GM19238 (cell line): Measurements from ENCODE around the gene ZNF554.
"Not testable (repeated sequence)": the region's sequence is repeated elsewhere in the genome, so short reads cannot be mapped to it uniquely, and the experiment has no call there.

Experiments
- DNase-seq: peaks from one replicate; pipeline ENCODE4 v3.0.0; 2011; ENCODE audit warnings: low spot score; ENCODE audit not compliant: insufficient read length

Gene ZNF554

DNA sequence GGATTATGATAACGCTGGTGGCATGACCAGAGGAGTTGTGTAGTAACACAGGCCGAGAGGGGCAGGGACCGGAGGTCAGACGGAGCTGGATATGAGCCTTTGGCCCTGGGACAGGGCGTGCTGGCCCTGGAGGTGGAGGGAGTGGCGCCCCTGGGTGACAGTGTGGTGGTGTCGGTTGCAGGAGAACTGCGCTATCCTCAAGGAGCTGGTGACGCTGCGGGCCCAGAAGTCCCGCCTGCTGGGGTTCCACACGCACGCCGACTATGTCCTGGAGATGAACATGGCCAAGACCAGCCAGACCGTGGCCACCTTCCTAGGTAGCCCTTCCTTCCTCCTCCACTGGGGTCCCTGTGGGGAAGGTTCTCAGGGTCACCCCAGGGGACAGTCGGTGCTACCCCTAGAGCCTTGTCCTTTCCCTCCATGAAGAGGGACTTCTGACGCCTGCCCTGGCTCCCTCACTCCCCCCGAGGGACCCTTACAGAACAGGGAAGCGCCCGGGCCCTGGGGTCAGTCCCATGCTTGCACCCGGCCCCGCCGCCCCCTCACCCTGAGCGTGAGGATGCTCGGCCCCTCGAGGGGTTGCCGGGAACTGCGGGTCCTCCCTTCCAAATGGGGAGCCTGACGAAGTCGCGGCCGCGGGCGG, 12.8 kb upstream of the ZNF554 start:
- DNase-seq = peak; percentile 1

DNA sequence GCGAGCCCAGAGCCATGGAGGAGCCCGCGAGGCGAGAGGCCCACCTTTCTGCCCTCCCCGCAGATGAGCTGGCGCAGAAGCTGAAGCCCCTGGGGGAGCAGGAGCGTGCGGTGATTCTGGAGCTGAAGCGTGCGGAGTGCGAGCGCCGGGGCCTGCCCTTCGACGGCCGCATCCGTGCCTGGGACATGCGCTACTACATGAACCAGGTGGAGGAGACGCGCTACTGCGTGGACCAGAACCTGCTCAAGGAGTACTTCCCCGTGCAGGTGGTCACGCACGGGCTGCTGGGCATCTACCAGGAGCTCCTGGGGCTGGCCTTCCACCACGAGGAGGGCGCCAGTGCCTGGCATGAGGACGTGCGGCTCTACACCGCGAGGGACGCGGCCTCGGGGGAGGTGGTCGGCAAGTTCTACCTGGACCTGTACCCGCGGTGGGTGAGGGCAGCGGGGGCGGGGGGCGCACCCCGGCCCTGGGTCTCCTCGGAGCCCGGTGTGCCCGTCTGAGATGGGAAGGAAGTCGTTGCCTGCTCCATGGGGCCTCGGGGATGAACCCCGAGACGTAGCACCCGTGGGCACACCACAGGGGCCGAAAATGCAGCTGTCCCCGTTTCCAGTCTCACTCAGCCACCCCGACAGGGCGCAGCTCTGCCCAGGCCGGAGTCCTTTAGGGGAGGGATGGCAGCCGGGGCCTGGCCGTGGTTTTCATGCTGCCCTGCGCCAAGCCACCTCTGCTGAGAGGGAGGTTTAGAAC, 12.1 kb upstream of the ZNF554 start:
- DNase-seq = peak; percentile 1

DNA sequence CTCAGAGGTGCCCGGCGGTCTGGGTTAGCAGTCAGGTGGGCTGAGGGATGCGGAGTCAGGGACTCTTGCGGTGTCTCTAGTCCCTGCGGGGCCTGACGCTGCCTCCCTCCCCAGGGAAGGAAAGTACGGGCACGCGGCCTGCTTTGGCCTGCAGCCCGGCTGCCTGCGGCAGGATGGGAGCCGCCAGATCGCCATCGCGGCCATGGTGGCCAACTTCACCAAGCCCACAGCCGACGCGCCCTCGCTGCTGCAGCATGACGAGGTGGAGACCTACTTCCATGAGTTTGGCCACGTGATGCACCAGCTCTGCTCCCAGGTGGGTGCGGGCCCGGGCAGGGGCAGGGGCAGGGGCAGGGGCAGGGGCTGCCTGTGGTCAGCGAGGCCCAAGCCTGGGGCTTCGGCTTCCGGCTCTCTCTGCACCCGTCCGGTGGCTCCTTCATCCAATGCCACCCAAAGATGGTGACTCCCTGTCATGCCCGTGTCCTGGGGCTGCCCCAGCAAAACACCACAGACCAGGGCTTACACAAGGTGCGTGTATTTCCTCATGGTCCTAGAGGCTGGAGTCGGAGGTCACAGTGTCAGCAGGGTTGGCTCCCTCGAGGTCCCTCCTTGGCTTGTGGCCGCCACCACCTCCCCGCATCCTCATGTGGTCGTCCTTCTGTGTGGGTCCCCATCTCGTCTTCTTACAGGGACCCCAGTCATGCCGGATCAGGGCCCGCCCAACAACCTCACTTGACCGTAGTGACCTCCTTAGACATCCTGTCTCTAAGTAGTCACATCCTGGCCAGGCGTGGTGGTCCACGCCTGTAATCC, 11.3 kb upstream of the ZNF554 start:
- DNase-seq = no peak

DNA sequence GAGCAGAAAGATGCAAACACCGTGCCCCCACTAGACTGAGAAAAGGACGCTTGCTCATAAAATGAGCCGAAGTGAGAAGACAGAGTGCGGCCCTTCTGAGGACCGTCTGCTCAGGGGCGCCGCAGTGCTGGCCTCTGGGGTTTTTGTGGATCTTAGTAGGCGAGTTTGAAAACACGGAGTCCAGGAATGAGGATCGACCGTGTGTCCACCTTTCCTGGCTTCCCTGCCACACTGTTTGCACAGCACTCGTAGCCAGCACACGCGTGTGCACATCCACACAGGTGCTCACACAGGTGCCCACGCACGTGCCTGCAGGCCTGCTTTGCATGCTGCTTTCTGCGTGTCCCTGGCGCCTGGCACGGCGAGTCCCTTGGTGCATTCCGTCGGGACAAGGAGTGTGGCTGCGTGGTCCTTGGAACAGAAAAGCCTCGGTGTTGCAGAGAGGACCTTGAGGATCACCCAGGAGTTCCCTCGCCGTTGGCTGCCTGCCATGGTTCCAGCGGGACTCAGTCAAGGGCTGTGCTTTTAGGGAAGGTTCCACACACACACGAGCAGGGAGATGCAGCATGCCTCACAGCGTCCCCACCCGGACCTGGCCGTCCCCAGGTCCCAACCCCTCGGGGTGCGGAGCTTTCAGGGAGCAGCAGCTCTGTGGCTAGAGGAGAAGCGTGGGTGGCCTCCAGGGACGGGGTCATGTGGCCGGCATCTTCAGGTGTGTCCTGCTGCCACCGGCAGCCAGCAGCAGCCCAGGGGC, 10.1 kb upstream of the ZNF554 start:
- DNase-seq = peak; percentile 1

DNA sequence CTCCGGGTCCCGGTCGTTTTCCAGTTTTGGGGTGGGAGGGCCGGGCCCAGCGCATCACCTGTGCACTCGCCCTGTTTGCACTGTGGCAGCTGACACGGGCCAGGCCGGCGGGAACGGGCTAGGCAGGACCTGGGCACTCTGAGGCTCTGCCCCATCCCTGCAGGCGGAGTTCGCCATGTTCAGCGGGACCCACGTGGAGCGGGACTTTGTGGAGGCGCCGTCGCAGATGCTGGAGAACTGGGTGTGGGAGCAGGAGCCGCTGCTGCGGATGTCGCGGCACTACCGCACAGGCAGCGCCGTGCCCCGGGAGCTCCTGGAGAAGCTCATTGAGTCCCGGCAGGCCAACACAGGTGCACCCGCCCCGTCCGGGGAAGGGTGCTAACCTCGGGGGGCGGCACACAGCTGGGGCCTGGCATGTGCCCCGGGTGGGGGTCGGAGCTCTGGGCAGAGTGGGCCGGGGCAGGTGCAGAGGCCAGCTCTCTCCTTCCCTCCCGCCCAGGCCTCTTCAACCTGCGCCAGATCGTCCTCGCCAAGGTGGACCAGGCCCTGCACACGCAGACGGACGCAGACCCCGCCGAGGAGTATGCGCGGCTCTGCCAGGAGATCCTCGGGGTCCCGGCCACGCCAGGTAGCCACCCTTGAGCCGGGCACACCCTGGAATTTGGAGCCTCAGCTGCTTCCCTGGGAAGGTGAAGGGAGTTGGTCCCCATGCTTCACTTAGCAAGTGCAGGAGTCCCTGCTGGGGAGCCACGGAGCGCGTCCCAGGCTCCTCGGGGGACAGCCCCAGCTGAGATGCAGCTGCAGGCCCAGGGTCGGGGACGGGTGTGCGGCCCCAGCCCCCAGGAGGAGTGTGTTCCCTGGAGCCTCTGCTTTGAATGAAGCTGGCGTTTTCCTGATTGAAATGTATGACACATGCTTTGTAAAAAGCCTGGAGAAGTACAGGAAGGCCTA, 9.3 kb upstream of the ZNF554 start:
- DNase-seq = peak; percentile 4

DNA sequence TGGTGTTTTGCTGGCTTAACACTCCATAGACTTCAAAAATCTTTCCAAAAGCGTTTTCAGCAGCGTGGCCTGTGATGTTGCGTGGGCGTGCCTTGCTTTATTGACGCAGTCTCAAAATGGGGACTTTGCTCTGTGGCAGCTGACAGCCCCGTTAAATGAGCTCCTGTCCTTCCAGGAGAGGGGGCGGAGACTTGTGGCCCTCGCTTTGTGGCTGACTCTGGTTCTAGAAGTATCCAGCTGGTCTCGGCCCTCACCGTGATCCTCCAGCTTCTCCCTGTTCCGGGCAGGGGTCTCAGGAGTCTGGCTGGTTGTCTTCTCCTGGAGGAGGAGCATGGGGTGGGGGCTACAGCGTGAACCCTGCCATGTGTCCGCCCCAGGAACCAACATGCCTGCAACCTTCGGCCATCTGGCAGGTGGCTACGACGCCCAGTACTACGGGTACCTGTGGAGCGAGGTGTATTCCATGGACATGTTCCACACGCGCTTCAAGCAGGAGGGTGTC, 8.4 kb upstream of the ZNF554 start:
- peak; percentile 2 for DNase-seq

DNA sequence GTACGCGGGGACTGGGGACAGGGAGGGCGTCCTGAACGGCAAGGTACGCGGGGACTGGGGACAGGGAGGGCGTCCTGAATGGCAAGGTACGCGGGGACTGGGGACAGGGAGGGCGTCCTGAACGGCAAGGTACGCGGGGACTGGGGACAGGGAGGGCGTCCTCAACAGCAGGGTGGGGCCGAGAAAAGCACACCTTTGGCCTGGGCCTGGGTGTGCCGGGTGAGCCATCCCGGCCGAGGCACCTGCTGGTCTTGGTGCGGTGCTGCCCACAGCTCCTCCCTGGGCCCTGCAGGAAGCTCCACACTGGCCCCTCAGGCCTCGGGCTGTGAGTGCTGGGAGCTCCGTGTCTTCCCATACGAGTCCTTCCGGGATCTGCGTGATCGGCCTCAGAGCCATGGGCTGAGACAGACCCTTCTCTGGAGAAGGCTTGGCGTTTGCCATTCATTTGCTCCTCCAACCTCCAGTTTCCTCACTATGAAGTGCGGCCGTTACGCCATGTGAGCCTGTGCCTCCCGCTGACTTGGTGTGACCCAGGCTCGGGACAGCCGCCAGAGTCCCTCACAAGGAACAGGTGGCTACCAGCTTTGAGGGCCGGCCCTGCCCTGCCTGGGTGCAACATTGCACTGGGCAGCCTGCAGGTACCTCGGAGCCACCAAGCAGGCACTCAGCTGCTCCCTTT, 7.8 kb upstream of the ZNF554 start:
- peak; percentile 5 for DNase-seq

DNA sequence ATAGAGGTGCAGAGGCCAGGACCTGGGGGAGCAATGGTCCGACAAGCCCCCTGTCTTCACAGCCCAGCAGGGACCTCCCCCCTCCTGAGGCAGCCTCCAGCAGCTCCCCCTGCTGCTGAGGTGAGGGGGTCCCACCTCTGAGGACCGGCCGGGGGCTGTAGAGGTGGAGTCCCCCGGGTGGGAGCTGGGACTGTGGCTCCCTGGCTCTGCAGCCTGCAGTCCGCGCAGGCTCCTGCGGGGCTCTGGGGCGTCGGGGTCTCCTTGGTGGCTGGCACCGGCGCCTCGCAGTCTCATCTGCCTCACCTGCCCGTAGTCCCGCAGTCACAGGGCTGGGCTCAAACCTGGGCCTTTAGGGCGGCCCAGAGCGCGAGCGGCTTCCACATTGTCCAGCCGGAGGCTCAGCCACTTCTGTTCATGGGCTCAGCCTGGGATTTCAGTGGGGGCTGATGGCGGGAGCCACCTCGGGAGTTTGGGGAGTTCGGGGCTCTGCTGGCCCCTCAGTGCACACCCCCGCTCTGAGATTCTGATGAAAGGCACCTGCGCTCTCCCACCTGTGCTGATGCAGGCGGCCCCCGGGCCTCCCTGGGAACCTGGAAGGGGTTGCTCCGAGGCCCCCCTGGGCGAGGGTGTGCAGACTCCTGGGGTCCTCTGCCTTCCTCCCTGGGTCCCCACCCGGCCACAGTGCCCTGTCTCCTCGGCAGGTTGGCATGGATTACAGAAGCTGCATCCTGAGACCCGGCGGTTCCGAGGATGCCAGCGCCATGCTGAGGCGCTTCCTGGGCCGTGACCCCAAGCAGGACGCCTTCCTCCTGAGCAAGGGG, 7.0 kb upstream of the ZNF554 start:
- DNase-seq = peak; percentile 2

DNA sequence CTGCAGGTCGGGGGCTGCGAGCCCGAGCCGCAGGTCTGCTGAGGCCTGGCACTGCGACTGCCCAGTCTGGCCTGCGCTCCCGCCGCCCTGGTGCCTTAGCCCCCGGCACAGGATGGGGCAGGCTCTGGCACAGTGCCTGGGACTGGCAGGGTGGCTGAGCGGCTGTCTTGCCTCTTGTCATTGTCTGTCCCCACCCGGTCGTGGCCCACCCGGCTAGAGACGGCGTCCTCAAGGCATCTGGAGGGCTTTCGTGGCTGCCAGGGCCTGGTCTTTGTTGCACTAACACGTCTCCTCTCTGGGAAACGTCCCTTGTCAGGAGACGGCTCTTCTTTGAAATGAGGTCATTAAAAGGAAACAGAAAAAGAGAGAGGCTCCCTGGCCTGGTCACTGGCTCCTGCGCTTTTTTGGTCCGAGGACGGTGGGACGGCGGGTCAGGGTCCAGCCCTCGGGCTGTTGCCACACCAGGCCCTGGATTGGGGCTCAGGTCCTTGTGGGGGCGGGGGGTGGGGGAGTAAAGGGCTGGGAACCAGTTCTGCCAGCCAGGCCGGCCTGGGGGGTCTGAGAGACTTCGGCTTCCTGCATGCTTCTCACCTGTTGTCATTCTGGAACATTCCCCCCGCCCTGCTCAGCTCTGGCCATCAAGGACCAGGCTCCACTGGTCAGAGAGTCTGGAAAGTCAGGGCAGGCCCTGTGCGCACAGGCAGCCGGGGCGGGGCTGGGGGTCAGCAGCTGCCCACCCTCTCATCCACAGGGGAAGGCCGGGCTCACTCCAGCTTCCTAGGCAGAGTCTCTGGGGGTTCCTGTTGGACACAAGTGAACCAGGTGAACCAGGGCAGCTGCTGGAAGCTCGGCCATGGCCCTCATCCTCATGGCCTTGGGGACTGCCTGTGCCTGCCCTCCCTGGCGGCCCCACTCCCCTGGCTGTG, 6.2 kb upstream of the ZNF554 start:
- DNase-seq = peak; percentile 2

DNA sequence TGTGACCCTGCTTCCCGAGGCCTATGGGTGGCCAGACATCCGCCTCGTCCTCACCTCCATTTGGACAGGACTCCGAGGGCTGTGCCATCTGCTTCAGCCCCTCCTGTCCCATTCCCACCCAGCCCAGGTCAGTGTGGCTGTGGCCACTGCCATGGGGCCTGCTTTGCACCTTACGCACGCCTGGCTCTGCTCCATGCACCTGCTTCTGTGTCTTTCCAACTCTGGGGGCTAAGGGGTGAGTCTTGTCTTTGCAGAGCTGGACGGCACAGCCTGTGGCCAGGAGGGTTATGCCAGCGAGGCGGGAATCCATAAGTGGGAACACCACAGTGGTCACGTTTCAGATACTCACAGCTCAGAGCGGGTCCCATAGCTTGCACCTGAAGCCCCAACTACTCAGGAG, 5.2 kb upstream of the ZNF554 start:
- DNase-seq = peak; percentile 2

DNA sequence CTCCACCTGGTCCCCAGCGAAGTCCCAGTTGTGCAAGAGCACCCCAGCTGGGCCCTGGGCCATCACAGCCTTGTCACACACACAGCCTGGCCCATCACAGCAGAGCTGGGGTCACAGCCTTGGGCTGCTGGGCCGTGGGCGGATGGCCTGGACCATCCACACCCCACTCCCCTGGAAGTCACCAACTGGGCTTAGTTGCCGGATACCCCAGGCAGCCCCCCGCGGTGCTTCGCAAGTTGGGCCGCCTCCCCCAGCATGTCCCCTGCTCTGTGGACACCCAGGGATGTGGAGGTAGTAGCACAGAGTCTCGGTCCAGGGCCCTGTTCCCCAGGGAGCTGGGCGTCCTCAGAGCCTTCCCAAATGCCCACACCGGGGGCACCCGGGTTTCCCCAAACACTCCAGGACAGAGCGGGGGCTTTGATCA, 4.5 kb upstream of the ZNF554 start:
- DNase-seq = peak; percentile 5

DNA sequence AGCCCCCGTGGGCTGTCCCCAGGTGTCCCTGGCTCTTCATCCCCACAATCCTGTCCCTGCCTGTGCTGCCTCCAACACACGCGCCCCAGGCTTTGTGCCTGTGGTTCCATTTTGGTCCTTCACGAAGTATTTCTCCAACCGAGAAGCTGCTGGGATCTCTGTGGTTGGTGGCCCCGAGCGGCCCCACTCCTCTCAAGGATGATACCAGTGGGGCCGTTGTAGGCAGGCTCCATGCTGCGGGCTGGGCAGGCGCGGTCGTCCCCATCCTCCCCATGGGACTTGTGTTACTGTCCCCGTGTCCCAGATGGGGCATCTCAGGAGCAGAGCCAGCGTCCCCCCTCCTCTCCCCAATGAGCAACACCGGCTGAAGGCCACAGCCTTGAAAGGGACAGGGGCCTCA, 3.7 kb upstream of the ZNF554 start:
- DNase-seq = peak; percentile 3

DNA sequence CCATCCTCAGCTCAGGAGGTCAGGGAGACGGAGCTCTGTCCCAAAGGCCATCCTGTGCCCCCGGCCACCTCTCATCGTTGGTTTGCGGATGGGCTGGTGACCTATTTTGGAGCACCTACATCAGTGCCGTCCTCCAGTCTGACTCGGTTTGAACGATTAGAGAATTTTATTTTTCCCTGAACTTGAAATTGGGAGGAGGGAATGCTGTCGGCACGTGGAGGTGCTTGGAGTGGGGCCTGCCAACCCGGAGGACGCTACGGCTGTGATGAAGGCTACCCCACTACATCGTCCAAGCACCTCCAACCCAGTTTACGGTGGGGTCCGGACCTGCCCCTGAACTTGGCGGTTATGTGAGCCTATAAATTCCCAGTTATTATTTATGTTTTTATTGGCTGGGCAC, 3.0 kb upstream of the ZNF554 start:
- peak; percentile 2 for DNase-seq

DNA sequence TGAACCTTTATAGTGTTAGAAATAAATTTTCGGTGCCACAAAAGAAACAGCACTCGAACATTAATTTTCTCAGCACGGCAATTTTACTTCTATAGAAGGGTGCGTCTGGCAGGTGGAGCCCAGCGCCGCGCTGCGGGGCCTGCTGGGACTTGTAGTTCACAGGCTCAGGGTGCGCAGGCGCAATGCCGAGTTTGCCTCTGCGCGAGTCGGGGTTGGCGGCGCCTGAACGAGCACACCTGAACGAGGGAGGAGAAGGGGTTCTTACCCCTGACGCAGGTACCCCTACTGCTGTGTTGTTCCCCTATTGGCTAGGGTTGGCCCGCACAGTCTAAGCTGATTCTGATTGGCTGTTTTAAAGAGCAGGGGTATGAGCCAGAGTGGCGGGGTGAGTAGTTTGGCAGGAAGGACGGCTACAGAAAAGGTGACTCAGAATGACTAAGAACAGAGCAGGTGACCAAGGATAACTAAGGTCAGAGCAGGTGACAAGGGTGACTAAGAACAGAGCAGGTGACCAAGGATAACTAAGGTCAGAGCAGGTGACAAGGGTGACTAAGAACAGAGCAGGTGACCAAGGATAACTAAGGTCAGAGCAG, 2.3 kb upstream of the ZNF554 start:
- DNase-seq = not testable (repeated sequence)

DNA sequence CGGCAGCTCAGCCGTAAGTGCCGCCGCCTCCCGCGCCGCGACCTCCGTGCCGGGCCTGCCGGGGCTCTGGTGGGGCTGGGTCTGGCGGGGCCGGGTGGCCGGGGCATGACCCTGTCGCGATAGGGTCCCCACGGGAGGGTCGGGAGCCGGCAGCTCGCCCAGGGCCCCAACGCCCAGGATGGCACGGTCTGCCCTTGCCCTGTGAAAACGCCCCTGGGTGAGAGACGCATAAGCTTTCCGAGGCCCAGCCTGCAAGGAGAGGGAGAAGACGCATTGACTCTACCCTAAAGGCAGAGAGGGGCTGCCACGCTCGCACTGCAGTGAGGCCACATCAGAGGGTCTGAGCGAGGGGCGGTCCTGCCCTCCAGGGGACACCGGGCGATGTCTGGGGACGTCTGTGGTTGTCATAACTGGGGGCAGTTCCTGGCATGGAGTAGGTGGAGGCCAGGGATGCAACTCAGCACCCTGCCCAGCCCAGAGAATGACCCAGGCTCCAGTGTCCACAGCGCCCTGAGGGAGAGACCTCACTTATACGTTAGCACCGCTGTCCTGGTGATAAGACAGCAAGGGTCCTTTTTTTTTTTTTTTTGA, 539 bp downstream of the ZNF554 start:
- DNase-seq = peak; percentile 28

DNA sequence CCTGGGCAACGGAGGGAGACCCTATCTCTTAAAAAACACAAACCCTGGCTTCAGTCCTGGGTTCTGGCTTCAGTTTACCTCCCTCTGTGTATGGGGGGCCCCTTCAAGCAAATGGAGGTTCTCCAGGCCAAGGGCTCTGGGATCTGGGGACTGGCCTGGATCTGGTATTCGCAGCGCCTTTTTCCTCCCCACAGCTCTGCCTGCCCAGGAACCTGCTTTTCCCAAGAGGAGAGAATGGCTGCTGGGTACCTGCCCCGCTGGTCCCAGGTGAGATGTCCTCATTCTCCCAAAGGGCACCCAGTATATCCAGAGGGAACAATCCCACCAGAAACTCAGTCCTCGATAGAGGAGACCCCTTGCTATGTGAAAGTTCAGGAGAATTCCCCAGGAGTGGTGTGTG, 3.2 kb downstream of the ZNF554 start:
- DNase-seq = no peak

DNA sequence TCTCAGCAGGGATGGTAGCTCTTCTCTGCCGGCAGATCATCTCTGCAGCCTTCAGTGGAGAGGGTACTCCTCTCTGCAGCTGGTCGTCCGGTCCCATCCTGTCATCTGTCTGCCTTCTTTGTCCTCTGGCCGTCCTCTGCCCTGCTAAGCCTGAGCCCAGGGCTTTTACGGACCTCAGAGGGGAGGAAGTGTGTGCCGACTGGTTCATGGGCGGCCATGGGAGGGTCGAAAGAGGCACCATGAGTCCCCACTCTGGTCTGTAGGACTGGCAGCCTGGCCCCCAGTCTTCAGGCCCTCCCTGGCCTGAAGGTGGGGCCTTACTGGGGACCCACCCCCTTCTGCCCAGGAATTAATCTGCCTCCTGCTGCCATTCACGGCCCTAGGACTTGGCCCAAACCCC, 4.0 kb downstream of the ZNF554 start:
- no peak for DNase-seq
